Stimulated activated CD4-positive, alpha-beta T cell treated with anti-CD3 and anti-CD28 coated beads, Interleukin-1b, Interleukin-23, amount 100 ng/mL, for 4 hours (primary cell): ENCODE measurements around the gene HUS1.
A peak's percentile ranks its signal among the peaks of the same experiment; 100 is the strongest.

Source experiments
- DNase-seq, 2 donors: peaks; one replicate each; pipeline ENCODE4 v3.0.0-alpha.2; 2020; ENCODE audit warnings: low read depth in 2 of 2

Gene HUS1

DNA sequence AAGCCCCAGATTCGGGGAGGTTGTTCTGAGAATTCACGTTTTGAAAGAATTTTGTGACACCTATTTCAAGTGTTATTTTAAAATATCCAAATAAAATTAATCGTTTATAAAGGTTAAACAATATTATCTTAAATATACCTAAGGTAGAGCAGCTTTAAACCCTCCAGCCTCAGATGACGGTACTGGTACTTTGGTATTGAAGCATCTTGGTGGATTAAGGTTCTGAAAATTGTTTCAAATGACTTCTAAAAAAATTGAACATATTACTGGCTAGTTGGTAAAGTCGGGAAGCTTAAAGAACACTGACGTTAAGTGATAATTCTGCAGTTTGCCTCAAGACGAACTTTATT, 392 bp upstream of the HUS1 start:
- DNase-seq: no peak

DNA sequence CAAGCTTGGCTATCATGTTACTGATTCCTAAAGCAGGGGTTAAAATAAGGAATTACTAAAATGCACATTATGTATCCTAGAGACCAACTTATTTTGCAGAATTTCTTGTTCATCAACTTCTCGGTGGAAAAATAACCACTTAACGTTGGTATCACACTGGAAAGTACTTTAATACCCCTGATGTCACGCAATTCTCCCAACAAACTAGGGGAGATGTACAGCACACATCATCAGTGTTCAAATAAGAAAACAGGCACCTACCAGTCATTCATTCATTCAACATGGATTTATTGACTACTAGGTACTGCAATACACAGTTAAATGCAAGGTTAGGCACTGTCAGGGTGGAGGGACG, 648 bp downstream of the HUS1 start:
- DNase-seq: no peak

DNA sequence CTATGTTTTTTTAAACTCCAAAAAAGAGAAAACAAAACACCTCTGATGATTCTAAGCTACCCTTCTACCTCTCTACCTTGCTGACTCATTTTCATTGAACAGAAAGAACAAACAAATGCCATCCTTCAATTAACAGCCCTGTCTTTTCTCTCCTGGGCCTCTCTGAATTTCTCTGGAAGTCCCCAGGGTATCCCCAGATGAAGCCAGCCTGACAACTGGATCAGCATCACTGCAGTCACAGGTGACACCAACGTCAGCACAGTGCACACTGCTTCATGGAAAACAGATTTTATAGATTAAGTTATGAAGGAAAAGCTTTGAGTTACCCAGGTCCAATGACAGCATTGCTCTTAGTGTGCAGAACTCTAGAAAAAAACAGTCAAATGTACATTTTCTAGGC, 5.7 kb downstream of the HUS1 start:
- DNase-seq: no peak

DNA sequence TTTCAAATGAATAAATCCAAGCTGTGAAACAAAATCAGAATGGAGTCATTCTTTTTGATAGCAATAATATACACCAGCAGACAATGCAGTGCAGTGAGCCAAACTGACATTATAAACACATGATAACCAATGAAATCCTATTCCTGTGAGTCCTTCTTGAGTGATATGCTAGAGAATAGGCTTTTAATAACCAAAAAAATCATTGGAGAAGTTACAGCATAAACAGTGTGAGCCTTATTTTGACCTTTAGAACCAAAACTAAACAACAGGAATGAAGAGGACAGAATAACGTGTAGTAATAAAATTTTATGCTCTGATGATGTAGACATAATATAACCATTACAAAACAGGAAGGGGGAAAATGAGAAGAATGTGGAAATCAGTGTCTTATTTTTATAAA, 8.7 kb downstream of the HUS1 start:
- DNase-seq: no peak

DNA sequence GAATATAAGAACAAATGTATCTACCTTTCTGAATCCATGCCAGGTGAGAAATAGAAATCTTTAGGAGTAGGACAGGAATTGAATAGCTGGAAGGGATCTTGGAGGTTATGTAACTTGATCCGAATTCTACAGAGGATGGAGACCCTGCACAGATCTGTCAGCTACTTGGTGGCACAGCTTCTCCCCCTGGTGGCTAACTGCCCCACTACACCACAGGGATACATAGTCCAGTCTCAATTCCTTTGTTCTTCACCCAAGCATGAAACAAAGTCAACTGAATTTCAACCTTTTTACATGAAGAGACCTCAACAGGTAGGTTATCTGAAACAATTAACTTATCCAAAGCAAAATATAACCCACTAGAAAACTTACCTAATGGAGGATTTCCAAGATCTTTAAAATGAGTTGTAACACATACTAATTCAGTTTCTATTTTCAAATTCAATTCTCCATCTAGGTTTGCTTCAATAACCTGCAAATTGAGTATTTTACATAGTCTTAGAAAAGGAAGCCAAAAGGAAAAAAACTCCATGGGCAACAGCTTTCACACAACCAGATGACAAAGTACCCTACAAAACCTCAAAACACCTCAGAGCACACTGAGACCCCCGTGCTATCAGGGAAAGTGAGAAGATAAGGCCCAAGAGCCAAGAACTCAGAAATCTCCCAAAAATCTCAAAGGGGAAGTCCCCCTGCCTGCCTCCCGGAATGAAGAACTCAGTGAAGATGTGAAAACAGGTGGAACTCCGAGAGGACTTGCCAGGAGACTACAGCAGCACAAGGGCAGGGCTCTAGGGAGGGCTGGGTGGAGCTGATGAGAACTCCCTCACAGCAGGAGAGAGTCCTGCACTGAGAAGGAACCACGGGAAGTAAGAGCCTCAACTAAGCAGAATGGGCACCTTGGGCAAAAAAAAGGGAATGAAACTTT, 10.3 kb downstream of the HUS1 start:
- peak; percentile 12 to 49 for DNase-seq

- no peak for DNase-seq
Measured at GRCh38 chr7:47967708-47968107, 11.7 kb downstream of the HUS1 start.

DNA sequence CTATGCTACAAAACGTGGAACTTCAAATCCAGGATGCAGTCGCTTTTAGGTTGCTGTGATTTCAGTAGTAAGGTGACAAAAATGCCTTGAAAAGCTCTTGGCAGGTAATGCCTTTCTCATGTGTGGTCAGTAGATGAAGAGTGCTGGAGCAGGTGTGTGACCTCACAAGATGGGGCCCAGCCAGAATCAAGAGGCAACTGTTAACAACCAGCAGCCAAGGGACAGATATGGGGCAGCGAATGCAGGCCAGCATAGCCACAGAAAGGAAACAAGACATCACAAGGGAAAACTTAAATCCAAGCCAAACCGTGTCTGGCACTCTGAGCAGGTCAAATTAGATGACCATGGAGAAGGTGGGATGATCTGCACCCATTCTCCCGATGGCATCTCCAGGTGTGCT, 12.3 kb downstream of the HUS1 start:
- no peak for DNase-seq

GRCh38 chr7:47965456-47965855, 14.0 kb downstream of the HUS1 start:
- no peak for DNase-seq

- DNase-seq: no peak
Measured at GRCh38 chr7:47962262-47962661, 17.2 kb downstream of the HUS1 start.

- no peak for DNase-seq
Measured at GRCh38 chr7:47957156-47957555, 22.3 kb downstream of the HUS1 start.

- DNase-seq: no peak
Measured at GRCh38 chr7:47956220-47956619, 23.2 kb downstream of the HUS1 start.

DNA sequence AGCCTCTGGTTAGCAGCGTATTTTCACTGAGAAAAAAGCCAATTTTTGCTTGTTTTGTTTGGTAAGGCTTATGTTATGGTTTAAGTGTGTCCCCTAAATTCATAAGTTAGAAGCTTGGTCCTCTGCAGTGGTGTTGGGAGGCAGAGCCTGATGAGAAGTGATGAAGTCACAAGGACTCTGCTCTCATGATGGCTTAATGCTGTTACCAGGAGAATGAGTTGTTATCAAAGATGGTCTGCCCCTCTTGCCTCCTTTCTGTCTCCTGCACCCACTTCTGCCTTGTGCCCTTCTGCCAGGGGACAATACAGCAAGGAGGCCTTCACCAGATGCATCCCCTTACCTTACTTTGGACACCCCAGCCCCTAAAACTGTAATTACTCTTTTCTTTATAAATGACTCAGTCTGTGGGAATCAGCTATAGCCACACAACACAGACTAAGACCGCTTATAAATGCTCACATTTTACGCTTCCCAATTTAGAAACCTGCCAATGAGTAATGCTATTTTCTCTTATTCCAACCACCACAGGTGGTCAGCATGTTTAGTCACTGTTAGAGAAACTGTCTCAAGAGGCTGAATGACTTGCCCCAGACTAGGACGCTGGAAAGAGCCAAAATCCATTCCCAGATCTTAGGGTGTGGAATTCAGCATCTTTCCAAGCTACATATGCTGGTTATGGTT, 25.0 kb downstream of the HUS1 start:
- DNase-seq: no peak

- DNase-seq: no peak
Measured at GRCh38 chr7:47953822-47954221, 25.6 kb downstream of the HUS1 start.

DNA sequence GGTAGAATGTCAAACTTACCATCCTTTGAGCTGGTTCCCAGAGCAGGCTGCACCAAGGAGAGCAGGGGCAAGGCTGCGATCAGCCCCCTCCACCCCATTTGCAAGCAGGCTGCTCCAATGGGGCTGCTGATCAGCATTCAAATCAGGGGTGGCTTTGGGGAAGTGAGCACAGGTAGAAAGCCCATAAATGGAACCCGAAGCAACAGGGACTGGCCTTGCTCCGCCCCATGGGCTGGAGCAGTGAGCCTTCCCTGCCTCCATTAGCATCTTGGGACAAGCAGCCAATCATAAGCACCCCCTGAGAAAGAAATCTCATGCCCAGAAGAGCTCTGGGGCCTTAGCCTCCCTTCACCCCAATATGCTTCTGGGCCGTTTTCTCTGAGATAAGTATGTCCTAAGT, 27.2 kb downstream of the HUS1 start:
- DNase-seq: no peak

GRCh38 chr7:47951374-47951773, 28.0 kb downstream of the HUS1 start:
- DNase-seq: no peak

GRCh38 chr7:47950714-47951113, 28.7 kb downstream of the HUS1 start:
- no peak for DNase-seq

DNA sequence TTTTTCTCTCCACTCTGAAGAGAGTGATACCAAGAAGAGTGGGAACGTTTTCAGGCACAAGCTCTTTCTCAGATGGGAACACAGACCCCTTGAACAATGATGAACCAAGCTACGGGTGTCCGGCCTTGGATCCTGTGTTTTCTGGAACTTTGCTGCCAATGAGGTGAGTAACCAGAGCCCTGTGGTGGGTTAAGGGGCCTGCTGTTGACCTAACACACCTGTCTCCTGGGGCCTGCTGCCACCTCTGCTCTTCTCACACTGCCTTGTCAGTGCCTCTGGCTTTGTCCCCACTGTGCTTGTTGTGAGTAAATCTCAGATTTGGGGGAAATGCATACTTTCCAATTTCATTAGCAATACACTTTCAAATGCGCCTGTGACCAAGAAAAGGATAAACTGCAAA, 29.7 kb downstream of the HUS1 start:
- DNase-seq: no peak

DNA sequence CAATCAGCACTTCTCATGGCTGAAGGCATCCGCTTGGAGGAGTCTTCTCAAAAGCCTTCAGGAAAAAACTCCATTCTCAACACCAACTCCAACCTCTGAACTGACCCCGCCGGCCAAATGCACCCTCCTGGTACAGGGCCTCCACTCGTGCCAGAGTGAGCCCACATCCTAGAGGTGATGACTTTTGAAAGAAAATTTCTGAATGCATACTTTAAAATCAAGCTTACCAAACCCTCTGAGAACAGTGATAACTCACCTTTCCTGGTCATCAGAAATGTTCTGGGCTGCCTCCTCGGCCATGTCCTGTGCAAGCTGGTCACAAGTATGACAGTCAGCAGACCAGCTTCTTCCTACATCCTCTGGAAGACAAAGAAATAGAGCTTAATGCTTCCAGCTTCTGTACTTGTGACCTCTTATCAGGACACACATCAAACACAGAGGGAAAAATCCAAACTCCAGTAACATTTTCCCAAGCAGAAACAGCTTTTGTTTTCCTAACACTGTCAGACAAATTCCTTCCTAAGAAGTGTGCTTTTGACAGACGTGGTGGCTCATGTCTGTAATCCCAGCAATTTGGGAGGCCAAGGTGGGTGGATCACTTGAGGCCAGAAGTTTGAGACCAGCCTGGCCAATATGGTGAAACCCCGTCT, 31.1 kb downstream of the HUS1 start, which contains the start of gene PKD1L1:
PKD1L1 (minus strand) TSS at position 326 of the 650 bp plus-strand sequence; CDS start at position 300, 26 bp downstream.
- no peak for DNase-seq

DNA sequence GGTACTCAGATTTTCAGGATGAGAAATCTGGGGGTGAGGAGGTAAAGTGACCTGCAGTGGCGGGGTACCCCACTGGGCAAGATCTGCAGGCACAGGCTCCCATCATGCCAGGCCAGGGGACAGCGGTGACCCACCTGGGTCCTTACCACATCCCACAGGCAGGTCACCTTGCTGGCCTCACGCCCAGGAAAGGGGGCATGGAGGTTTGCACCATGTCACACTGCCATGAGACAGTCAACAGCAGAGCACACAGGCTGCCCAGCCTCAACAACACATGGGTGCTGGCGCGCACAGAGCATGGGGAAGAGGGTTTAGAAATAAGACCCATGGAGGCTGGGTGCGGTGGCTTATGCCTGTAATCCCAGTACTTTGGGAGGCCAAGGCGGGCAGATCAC, 32.1 kb downstream of the HUS1 start:
- no peak for DNase-seq

GRCh38 chr7:47946581-47947354, 32.6 kb downstream of the HUS1 start:
- no peak for DNase-seq

- peak; percentile 69 to 70 for DNase-seq
Measured at GRCh38 chr7:47945261-47946015, 34.0 kb downstream of the HUS1 start.
